K562 (cell line): ENCODE data around the gene ARMC8. TPM values are rescaled to one million over a fixed set of nuclear protein-coding genes. Genes with fewer than 3 reads are reported as not detected.

ENCODE experiments used
- BRCA1 ChIP-seq, 2 experiments: fragments of 450-650 bp in 1 of 2; sonication (generic) in 1 of 2; formaldehyde crosslinking in 1 of 2; IDR thresholded peaks; 2 replicates each; pipeline versions ENCODE4 v1.5.0 to v1.6.1; 2017 to 2020; ENCODE audit warnings: mild to moderate bottlenecking in 1 of 2, missing genetic modification reagents in 1 of 2
- CBX1 ChIP-seq: sonication (generic); IDR thresholded peaks from 2 replicates; pipeline ENCODE4 v1.6.1; 2016; ENCODE audit warnings: antibody characterized with exemption, low read depth, mild to moderate bottlenecking
- CBX3 ChIP-seq, 2 experiments: IDR thresholded peaks; 1 replicate in 1 of 2; 2 replicates in 1 of 2; pipeline ENCODE4 v1.6.1; 2012; ENCODE audit warnings: inconsistent platforms in 2 of 2, low read length in 2 of 2, borderline replicate concordance in 1 of 2, control low read depth in 1 of 2
- CREM ChIP-seq: IDR thresholded peaks from 2 replicates; pipeline ENCODE4 v1.6.1; 2014; ENCODE audit warnings: antibody characterized with exemption, low read depth
- CSDE1 ChIP-seq, 2 experiments: fragments of 450-650 bp; IDR thresholded peaks; 2 replicates each; pipeline ENCODE4 v1.6.1; 2016; ENCODE audit warnings: mild to moderate bottlenecking in 1 of 2
- HDAC1 ChIP-seq, 2 experiments: fragments of 450-650 bp; IDR thresholded peaks; 2 replicates each; pipeline ENCODE4 v1.6.1; 2016 to 2017; ENCODE audit warnings: inconsistent platforms in 1 of 2, mild to moderate bottlenecking in 1 of 2, moderate library complexity in 1 of 2
- HLTF ChIP-seq: fragments of 450-650 bp; IDR thresholded peaks from 2 replicates; pipeline ENCODE4 v1.6.1; 2016
- MAZ ChIP-seq, 2 experiments: fragments of 450-650 bp in 1 of 2; sonication (generic) in 1 of 2; formaldehyde crosslinking; IDR thresholded peaks in 1 of 2; conservative IDR thresholded peaks in 1 of 2; 2 replicates each; pipeline versions ENCODE4 v1.4.0 to v1.5.0; 2020; ENCODE audit warnings: mild to moderate bottlenecking in 1 of 2, missing genetic modification reagents in 1 of 2
- POLR2AphosphoS2 ChIP-seq: IDR thresholded peaks from 2 replicates; pipeline ENCODE4 v1.6.1; 2012; ENCODE audit warnings: low read length, improper control_type of control experiment
- SMARCA5 ChIP-seq: fragments of 450-650 bp; IDR thresholded peaks from 2 replicates; pipeline ENCODE4 v1.6.1; 2016
- SMARCE1 ChIP-seq: fragments of 450-650 bp; IDR thresholded peaks from 2 replicates; pipeline ENCODE4 v1.7.1; 2016; ENCODE audit warnings: mild to moderate bottlenecking
- SP2 ChIP-seq: IDR thresholded peaks from 2 replicates; pipeline ENCODE4 v1.6.1; 2011; ENCODE audit warnings: mild to moderate bottlenecking, low read depth, low read length, moderate library complexity; ENCODE audit not compliant: poor library complexity, severe bottlenecking; ENCODE audit errors: extremely low read depth
- ZNF175 ChIP-seq: fragments of 200-800 bp; sonication (Bioruptor generic); IDR thresholded peaks from 2 replicates; pipeline ENCODE4 v1.6.1; 2016; ENCODE audit warnings: low read depth, mild to moderate bottlenecking, missing genetic modification characterization, missing compliant biosample characterization
- ZNF212 ChIP-seq: fragments of 450-650 bp; formaldehyde crosslinking; IDR thresholded peaks from 2 replicates; pipeline ENCODE4 v1.4.0; 2020; ENCODE audit warnings: mild to moderate bottlenecking
- ZNF644 ChIP-seq: fragments of 200-800 bp; sonication (Bioruptor generic); IDR thresholded peaks from 2 replicates; pipeline ENCODE4 v1.6.1; 2016; ENCODE audit warnings: low read depth, missing genetic modification characterization, missing compliant biosample characterization
- polyA plus RNA-seq, 8 experiments: library from polyadenylated mRNA; depleted of rRNA in 4 of 8; stranded (reverse) in 5 of 8; unstranded in 3 of 8; fragments of >200 nt; fragmentation: Nextera tagmentation in 2 of 8; fragmentation: Illumina TruSeq in 1 of 8; extraction: Ambion mirVana in 2 of 8; extraction: Trizol in 1 of 8; gene quantifications; 2 replicates each; pipeline versions ENCODE4 v1.2.1 to v1.2.3, GENCODE V29; 2011 to 2014; ENCODE audit warnings: inconsistent platforms in 1 of 8, missing spikeins in 1 of 8
- total RNA-seq, 7 experiments: library from RNA; depleted of rRNA in 6 of 7; stranded (reverse); fragments of >200 nt in 6 of 7; fragmentation: Illumina TruSeq in 2 of 7; extraction: Trizol in 2 of 7; gene quantifications; 2 replicates each; pipeline versions ENCODE4 v1.2.1 to v1.2.3, GENCODE V29; 2011 to 2021; ENCODE audit warnings: low replicate concordance in 1 of 7
- TF ChIP-seq, protein P1 (sequence below): fragments of 450-650 bp; conservative IDR thresholded peaks from 2 replicates; pipeline ENCODE4 v1.6.1; 2016; ENCODE audit warnings: missing genetic modification characterization, low read depth, mild to moderate bottlenecking, control low read depth, missing compliant biosample characterization
- TF ChIP-seq, protein P2 (sequence below): fragments of 450-650 bp; IDR thresholded peaks from 2 replicates; pipeline ENCODE4 v1.6.1; 2016; ENCODE audit warnings: antibody characterized with exemption
- TF ChIP-seq, protein P3 (sequence below): fragments of 200-800 bp; sonication (Bioruptor generic); IDR thresholded peaks from 2 replicates; pipeline ENCODE4 v1.6.1; 2017; ENCODE audit warnings: missing genetic modification characterization, missing compliant biosample characterization
- TF ChIP-seq, protein P4 (sequence below), 3 experiments: fragments of 200-800 bp in 1 of 3; fragments of 250-450 bp in 1 of 3; fragments of 450-650 bp in 1 of 3; sonication (Bioruptor Pico) in 1 of 3; sonication (Bioruptor generic) in 1 of 3; formaldehyde crosslinking in 1 of 3; IDR thresholded peaks; 2 replicates each; pipeline versions ENCODE4 v1.6.1 to v1.8.0; 2016 to 2022; ENCODE audit warnings: mild to moderate bottlenecking in 2 of 3, missing genetic modification characterization in 2 of 3, missing compliant biosample characterization in 1 of 3, moderate library complexity in 1 of 3

Gene ARMC8
- total and polyA plus RNA-seq, 9 of the 15 experiments (the other 6 are each of a cell fraction or from before 2014, with no cell fraction given) = 22.4 to 76.1 (median 37.3) TPM

DNA sequence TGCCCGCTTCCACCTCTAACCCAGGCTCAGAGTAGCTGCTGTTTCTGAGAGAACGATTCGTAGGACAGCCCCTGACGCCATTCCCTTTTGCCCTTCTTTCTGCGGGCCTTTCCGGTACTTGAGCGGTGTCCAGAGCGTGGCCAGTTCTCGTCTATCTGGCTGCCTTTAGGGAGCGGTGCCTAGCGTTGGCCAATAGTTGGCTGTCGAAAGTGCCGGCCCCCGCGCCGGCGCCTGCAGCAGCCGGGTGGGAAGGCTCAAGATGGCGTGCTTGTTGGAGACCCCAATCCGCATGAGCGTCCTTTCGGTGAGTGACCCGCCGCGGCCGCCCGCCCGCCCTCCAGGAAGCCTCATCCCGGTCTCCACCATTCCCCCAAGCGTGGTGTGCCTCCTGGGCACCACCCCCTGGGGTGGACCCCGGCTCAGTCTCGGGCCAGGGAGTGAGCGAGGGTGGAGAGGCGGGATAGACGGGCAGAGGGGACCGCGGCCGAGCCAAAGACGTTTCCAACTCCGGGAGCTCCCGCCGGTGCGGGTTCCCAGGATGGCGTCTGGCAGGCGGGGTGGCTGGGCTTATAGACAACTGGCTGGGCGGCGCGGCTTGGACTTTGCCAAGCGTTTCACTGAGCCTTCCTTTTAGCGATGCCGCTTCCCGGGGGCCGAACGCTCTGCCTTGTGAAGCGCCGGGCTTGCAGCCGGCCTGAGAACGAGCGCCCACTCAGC, at the start of gene ARMC8 (continued):
- TF ChIP-seq, protein P1, sequence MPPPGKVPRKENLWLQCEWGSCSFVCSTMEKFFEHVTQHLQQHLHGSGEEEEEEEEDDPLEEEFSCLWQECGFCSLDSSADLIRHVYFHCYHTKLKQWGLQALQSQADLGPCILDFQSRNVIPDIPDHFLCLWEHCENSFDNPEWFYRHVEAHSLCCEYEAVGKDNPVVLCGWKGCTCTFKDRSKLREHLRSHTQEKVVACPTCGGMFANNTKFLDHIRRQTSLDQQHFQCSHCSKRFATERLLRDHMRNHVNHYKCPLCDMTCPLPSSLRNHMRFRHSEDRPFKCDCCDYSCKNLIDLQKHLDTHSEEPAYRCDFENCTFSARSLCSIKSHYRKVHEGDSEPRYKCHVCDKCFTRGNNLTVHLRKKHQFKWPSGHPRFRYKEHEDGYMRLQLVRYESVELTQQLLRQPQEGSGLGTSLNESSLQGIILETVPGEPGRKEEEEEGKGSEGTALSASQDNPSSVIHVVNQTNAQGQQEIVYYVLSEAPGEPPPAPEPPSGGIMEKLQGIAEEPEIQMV (tag) = no peak
- TF ChIP-seq CBX3 (IDR thresholded peaks at IDR 0.05; ENCODE audit: borderline replicate concordance in 1 of 2, low read length in 2 of 2) (no peak), ZNF175 (CRISPR knock-in tag) (no peak), ZNF644 (no peak), SMARCE1 (0 out of 2 replicates have a peak, but pooled peaks have one; percentile 28), HDAC1 (IDR thresholded peaks at IDR 0.05) (peak in 1 of 2 experiments; percentile 33; a peak in 1 of 4 replicates), ZNF212 (no peak), CREM (peak; percentile 39; the same call in 1 of the 2 replicates), CBX1 (peak; percentile 50; the same call in 1 of the 2 replicates), BRCA1 (IDR thresholded peaks at IDR 0.05) (no peak), BRCA1 (CRISPR knock-in tag; IDR thresholded peaks at IDR 0.05) (no peak), HLTF (peak; percentile 46; the same call in 1 of the 2 replicates), POLR2AphosphoS2 (no peak), CSDE1 (IDR thresholded peaks at IDR 0.05) (0 out of 4 replicates have a peak, but pooled peaks of 1 of the 2 experiments have one; percentile 17), SP2 (no peak), SMARCA5 (no peak), MAZ (CRISPR knock-in tag; conservative IDR thresholded peaks at IDR 0.05 in 1 of 2, IDR thresholded peaks at IDR 0.05 in 1 of 2) (peak; percentile 57 to 66; a peak in 3 of 4 replicates)
- TF ChIP-seq, protein P2, sequence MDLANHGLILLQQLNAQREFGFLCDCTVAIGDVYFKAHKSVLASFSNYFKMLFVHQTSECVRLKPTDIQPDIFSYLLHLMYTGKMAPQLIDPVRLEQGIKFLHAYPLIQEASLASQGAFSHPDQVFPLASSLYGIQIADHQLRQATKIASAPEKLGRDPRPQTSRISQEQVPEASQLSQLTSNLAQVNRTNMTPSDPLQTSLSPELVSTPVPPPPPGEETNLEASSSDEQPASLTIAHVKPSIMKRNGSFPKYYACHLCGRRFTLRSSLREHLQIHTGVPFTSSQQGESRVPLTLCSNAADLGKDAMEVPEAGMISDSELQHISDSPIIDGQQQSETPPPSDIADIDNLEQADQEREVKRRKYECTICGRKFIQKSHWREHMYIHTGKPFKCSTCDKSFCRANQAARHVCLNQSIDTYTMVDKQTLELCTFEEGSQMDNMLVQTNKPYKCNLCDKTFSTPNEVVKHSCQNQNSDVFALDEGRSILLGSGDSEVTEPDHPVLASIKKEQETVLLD = peak; percentile 22; the same call in 1 of the 2 replicates
- TF ChIP-seq, protein P3, sequence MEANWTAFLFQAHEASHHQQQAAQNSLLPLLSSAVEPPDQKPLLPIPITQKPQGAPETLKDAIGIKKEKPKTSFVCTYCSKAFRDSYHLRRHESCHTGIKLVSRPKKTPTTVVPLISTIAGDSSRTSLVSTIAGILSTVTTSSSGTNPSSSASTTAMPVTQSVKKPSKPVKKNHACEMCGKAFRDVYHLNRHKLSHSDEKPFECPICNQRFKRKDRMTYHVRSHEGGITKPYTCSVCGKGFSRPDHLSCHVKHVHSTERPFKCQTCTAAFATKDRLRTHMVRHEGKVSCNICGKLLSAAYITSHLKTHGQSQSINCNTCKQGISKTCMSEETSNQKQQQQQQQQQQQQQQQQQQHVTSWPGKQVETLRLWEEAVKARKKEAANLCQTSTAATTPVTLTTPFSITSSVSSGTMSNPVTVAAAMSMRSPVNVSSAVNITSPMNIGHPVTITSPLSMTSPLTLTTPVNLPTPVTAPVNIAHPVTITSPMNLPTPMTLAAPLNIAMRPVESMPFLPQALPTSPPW (CRISPR knock-in tag) = peak; percentile 57
- TF ChIP-seq, protein P4, sequence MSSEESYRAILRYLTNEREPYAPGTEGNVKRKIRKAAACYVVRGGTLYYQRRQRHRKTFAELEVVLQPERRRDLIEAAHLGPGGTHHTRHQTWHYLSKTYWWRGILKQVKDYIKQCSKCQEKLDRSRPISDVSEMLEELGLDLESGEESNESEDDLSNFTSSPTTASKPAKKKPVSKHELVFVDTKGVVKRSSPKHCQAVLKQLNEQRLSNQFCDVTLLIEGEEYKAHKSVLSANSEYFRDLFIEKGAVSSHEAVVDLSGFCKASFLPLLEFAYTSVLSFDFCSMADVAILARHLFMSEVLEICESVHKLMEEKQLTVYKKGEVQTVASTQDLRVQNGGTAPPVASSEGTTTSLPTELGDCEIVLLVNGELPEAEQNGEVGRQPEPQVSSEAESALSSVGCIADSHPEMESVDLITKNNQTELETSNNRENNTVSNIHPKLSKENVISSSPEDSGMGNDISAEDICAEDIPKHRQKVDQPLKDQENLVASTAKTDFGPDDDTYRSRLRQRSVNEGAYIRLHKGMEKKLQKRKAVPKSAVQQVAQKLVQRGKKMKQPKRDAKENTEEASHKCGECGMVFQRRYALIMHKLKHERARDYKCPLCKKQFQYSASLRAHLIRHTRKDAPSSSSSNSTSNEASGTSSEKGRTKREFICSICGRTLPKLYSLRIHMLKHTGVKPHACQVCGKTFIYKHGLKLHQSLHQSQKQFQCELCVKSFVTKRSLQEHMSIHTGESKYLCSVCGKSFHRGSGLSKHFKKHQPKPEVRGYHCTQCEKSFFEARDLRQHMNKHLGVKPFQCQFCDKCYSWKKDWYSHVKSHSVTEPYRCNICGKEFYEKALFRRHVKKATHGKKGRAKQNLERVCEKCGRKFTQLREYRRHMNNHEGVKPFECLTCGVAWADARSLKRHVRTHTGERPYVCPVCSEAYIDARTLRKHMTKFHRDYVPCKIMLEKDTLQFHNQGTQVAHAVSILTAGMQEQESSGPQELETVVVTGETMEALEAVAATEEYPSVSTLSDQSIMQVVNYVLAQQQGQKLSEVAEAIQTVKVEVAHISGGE (CRISPR knock-in tag; IDR thresholded peaks at IDR 0.05) = 0 out of 6 replicates have a peak, but pooled peaks of 1 of the 3 experiments have one; percentile 33
